Prostate gland (tissue), 2 donors: ENCODE results near the gene PTRH1. TPM values are rescaled to one million over a fixed set of nuclear protein-coding genes. Genes with fewer than 3 reads are reported as not detected.

Experiments
- DNase-seq: peaks from one replicate; pipeline ENCODE4 v3.0.0-alpha.2; 2019; ENCODE audit warnings: low spot score
- H3K27ac ChIP-seq, 2 donors: fragments of 200-600 bp; sonication (generic); 2 replicates each; pipeline ENCODE4 v1.5.1; 2017 to 2019
- H3K27me3 ChIP-seq: fragments of 200-600 bp; sonication (generic); replicated peaks from 2 replicates; pipeline ENCODE4 v1.5.1; 2019; ENCODE audit not compliant: insufficient read depth
- H3K36me3 ChIP-seq, 2 donors: fragments of 200-600 bp; sonication (generic); 1 replicate in 1 of 2; 2 replicates in 1 of 2; pipeline versions ENCODE4 v1.5.1 to v1.8.1; 2017 to 2019
- H3K4me1 ChIP-seq: fragments of 200-600 bp; sonication (generic); replicated peaks from 2 replicates; pipeline ENCODE4 v1.5.1; 2019
- H3K4me3 ChIP-seq, 2 donors: fragments of 200-600 bp; sonication (generic); 2 replicates each; pipeline ENCODE4 v1.5.1; 2017 to 2019
- H3K9me3 ChIP-seq: fragments of 200-600 bp; sonication (generic); 2 replicates; pipeline ENCODE4 v1.5.1; 2017
- POLR2A ChIP-seq: fragments of 450-650 bp; IDR thresholded peaks from one replicate; pipeline ENCODE4 v1.6.1; 2016; ENCODE audit warnings: antibody characterized with exemption, mild to moderate bottlenecking
- POLR2AphosphoS5 ChIP-seq: sonication (generic); formaldehyde crosslinking; IDR thresholded peaks from one replicate; pipeline ENCODE4 v1.6.1; 2017; ENCODE audit warnings: antibody characterized with exemption
- WGBS: methylation state at CpG from one replicate; pipeline ENCODE4 v1.1.5; 2018; 5-methylcytosine and 5-hydroxymethylcytosine counted together
- intact Hi-C: fragments of 100-400 bp; cut with DNase I; formaldehyde crosslinking; loops from one replicate; pipeline ENCODE4 v1.14.2; 2022
- total RNA-seq, 2 donors: library from RNA; depleted of rRNA; stranded (reverse); fragments of >200 nt; gene quantifications; one replicate each; pipeline ENCODE4 v1.1.0, GENCODE V29; 2016
- TF ChIP-seq, protein P1 (sequence below), 4 experiments: fragments of 200-600 bp in 2 of 4; fragments of 450-650 bp in 2 of 4; sonication (generic) in 2 of 4; IDR thresholded peaks; 1 replicate in 3 of 4; 2 replicates in 1 of 4; pipeline ENCODE4 v1.5.1; 2016 to 2019; ENCODE audit warnings: antibody characterized with exemption in 4 of 4, mild to moderate bottlenecking in 2 of 4, moderate library complexity in 2 of 4

The PTRH1 gene
- total RNA-seq, 2 donors from 2014 or later: 25.4 to 28.6 TPM

DNA sequence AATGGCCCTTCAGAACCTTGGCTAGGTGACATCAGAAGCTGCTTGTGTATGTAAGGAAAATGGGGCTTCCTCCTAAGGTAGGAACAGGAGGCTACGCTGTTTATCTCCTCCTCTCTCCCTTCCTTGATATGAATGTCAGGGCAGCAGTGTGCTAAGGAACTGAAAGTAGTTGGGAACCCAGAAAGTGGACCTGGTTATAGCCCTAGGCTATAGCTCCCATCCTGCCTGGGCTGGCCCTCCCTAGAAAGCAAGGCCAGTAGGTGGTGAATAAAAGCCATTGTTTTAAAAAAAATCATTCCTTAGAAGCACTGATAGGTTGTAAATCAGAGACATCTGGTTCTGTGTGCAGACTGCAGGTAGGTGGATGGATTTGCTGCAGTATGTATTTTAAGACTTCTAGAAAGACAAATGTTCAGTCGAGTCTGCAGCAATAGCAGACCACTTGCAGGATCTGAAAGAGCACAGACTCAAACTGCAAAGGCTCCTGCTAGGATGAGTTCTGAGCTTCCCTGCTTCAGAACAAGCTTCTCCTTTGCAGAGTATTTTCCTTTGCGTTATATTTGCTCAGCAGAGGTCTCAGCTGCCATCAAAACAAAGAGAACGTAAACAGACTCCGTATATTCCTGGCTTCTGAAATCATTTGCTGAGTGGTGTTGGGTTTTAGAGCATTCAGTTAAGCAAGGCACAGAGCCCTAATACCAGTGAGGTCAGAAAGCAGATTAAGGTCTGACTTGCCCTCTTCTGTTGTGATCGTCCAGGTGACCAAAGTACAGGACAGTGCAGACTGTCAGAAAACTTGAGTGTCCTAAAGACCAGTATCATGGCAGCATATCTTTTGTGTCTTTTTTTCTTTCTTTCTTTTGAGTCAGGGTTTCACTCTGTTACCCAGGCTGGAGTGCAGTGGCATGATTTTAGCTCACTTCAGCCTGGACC is 28.7 kb downstream of the PTRH1 start:
- 41% methylated on average over 6 of the region's 6 CpGs for WGBS
- DNase-seq: no peak
- TF ChIP-seq, protein P1, sequence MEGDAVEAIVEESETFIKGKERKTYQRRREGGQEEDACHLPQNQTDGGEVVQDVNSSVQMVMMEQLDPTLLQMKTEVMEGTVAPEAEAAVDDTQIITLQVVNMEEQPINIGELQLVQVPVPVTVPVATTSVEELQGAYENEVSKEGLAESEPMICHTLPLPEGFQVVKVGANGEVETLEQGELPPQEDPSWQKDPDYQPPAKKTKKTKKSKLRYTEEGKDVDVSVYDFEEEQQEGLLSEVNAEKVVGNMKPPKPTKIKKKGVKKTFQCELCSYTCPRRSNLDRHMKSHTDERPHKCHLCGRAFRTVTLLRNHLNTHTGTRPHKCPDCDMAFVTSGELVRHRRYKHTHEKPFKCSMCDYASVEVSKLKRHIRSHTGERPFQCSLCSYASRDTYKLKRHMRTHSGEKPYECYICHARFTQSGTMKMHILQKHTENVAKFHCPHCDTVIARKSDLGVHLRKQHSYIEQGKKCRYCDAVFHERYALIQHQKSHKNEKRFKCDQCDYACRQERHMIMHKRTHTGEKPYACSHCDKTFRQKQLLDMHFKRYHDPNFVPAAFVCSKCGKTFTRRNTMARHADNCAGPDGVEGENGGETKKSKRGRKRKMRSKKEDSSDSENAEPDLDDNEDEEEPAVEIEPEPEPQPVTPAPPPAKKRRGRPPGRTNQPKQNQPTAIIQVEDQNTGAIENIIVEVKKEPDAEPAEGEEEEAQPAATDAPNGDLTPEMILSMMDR (IDR thresholded peaks at IDR 0.05): no peak
- TF ChIP-seq POLR2A: no peak
- TF ChIP-seq POLR2AphosphoS5: no peak
- Histone ChIP-seq H3K4me3 (no peak overlapping the region), H3K4me1 (no peaks in the 10 kb centered on the region), H3K27ac (no peak overlapping the region), H3K27me3 (no peaks in the 10 kb centered on the region), H3K36me3 (peaks cover 0 to 8% of the 10 kb centered on the region in 2 donors), H3K9me3 (no peaks in the 10 kb centered on the region)
- intact Hi-C loops: no loop called here

DNA sequence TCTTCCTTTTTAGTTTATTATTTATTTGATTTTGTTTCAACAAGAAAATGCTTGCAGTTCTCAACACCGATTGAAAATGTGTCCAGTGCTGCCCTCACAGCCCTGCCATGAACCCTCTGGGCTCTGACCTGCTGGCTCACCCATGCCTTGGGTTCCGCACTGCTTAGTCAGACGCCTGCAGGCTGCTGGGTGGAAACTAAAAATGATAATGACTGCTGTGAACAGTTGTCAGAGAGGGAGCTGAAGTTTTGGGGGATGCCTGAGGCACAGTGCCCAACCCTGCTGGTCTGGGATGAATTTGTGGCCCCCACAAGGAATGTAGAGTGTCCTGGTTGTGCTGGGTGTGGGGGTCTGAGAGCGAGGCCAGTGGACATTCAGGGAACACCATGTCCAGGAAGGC is 30.9 kb downstream of the PTRH1 start:
- no peaks in the 10 kb centered on the region for H3K9me3 ChIP-seq
- DNase-seq: no peak
- intact Hi-C loops: no loop called here
- H3K27me3 ChIP-seq: no peaks in the 10 kb centered on the region
- peaks cover 0 to 8% of the 10 kb centered on the region in 2 donors for H3K36me3 ChIP-seq
- H3K4me3 ChIP-seq: no peak overlapping the region
- no peak overlapping the region for H3K27ac ChIP-seq
- TF ChIP-seq POLR2AphosphoS5 (no peak), POLR2A (no peak)
- TF ChIP-seq, protein P1 (IDR thresholded peaks at IDR 0.05): no peak
- WGBS: 85% methylated on average over 4 of the region's 4 CpGs
- H3K4me1 ChIP-seq: no peaks in the 10 kb centered on the region

DNA sequence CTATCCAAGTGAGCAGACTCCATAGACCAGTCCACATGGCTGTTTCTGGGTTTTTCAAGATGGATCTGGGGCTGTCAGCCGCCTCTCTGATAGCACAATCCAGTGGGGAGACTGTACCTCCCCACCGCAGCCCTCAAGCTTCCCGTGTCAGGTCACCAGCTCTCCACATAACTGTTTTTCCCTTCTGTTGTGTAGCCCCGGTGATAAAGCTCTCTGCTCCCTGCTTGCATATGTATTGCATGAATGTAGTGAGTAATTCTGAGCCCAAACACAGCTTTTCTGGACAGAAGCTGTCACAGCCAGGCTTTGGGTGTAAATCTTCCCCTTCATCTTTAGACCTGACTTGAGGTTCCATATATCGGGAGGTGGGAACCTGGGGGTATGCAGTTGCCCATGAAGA is 31.7 kb downstream of the PTRH1 start:
- TF ChIP-seq POLR2AphosphoS5 (no peak), POLR2A (no peak)
- TF ChIP-seq, protein P1 (IDR thresholded peaks at IDR 0.05): no peak
- no peak overlapping the region for H3K4me3 ChIP-seq
- no peaks in the 10 kb centered on the region for H3K9me3 ChIP-seq
- peaks cover 0 to 8% of the 10 kb centered on the region in 2 donors for H3K36me3 ChIP-seq
- H3K27me3 ChIP-seq: no peaks in the 10 kb centered on the region
- DNase-seq: no peak
- 96% methylated on average over 5 of the region's 5 CpGs for WGBS
- H3K27ac ChIP-seq: no peak overlapping the region
- H3K4me1 ChIP-seq: no peaks in the 10 kb centered on the region
- intact Hi-C loops: no loop called here

DNA sequence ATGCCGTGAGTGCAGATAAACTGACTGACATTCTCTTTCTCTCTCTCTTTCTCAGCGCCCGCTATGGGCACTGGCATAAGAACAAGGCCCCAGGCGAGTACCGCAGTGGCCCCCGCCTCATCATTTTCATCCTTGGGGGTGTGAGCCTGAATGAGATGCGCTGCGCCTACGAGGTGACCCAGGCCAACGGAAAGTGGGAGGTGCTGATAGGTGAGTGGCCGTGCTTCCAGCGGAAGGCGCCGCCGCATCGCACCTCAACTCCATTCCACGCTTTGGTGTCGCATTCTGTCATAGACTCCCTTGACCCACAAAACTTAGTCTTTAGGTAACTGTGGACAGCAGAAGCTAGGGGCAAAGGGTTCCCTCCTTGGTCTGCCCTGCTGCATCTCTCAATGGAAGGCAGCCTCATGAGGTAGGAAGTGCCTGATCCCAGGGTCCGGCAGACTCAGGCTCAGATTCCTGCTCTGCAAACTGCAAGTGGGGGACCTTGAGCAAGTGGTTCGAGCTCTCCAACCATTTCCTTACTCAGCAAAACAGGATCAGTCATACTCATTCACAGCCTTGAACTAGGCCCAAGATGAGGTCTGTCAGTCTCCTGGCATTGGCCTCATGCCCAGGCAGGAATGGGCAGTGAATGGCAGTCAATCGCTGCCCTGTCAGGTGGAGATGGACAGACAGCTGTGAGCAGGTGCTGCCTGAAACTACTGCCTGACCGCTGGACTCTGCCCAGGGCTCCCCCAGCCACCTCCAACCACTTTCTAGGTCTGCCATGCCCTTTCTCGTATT is 32.9 kb downstream of the PTRH1 start:
- Histone ChIP-seq H3K27ac (no peak overlapping the region), H3K27me3 (no peaks in the 10 kb centered on the region), H3K4me1 (no peaks in the 10 kb centered on the region), H3K4me3 (no peak overlapping the region), H3K36me3 (peaks cover 0 to 8% of the 10 kb centered on the region in 2 donors), H3K9me3 (no peaks in the 10 kb centered on the region)
- no peak for DNase-seq
- 88% methylated on average over 23 of the region's 23 CpGs for WGBS
- TF ChIP-seq, protein P1 (IDR thresholded peaks at IDR 0.05): no peak
- no peak for TF ChIP-seq POLR2AphosphoS5
- no peak for TF ChIP-seq POLR2A
- intact Hi-C loops: no loop called here
